Progenitor cell of endocrine pancreas (in vitro differentiated cells): ENCODE data around the gene CLTCL1. TPM values are rescaled to one million over a fixed set of nuclear protein-coding genes. Genes with fewer than 3 reads are reported as not detected.
A peak's percentile ranks its signal among the peaks of the same experiment; 100 is the strongest.

Experiments used
- DNase-seq: peaks from one replicate; pipeline ENCODE4 v3.0.0; 2021; ENCODE audit warnings: low spot score; ENCODE audit not compliant: unreplicated experiment
- H3K27ac Mint-ChIP-seq: 2 replicates; pipeline ENCODE4 v1.8.0; 2021; ENCODE audit warnings: mild to moderate bottlenecking, moderate library complexity, mixed read lengths
- H3K27me3 Mint-ChIP-seq: 2 replicates; pipeline ENCODE4 v1.8.0; 2021; ENCODE audit warnings: mixed read lengths
- H3K36me3 Mint-ChIP-seq: 2 replicates; pipeline ENCODE4 v1.8.0; 2022; ENCODE audit warnings: mixed read lengths; ENCODE audit not compliant: insufficient read depth
- H3K4me1 Mint-ChIP-seq: 2 replicates; pipeline ENCODE4 v1.8.0; 2021; ENCODE audit warnings: low read depth, mixed read lengths
- H3K4me3 Mint-ChIP-seq: 2 replicates; pipeline ENCODE4 v1.8.0; 2021; ENCODE audit warnings: low read depth, mild to moderate bottlenecking, moderate library complexity, mixed read lengths
- H3K9me3 Mint-ChIP-seq: 2 replicates; pipeline ENCODE4 v1.8.0; 2021; ENCODE audit warnings: low read depth, mixed read lengths
- total RNA-seq: library from RNA; stranded (reverse); gene quantifications from 2 replicates; pipeline ENCODE4 v1.2.1, GENCODE V29; 2021
- TF ChIP-seq, protein P1 (sequence below): fragments of 200-600 bp; sonication (generic); IDR thresholded peaks from one replicate; pipeline ENCODE4 v1.5.0; 2021; ENCODE audit warnings: antibody characterized with exemption, mild to moderate bottlenecking; ENCODE audit not compliant: unreplicated experiment

Gene CLTCL1
- total RNA-seq, 1 donor from 2014 or later, result 6.6 TPM

DNA sequence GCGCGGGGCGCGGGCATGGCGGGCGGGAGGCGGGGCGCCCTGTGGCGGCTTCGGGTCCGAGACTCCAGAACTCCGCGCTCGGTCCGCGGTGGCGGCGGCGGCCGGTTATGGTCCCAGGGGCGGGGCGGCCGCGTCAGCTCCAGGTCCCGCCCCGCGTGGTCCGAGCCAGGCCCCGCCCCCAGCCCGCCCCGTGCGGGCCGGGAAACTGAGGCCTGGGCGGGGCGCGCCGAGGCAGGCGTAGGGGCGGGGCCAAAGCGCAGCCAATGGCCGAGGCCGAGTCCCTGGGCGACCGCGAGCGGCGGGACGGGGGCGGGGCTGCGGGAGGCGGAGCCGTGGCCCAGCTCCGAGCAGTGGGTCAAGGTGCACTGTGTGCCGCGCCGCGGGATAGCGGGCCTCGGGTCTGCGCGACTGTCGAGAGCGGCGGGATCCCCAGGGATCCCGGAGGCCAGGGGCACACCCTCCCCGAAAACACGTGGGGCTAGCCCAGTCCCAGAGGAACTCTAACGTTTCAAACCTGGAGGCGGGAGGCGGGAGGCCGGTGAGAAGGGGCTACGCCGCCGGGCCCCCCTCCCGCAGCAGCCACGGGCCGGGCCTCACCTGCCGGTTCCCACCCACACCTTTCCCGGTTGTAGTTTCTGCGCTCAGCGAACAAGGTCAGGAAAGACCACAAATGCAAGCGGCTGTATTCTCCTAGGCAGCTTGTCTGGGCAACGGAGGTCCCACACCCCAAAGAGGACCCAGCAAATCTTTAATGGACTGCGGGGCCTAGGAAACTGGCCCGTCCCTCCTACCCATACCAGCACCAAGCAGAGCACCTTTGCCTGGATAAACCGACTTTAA is 112.6 kb downstream of the CLTCL1 start, which contains the start of gene SLC25A1:
Gene SLC25A1 (minus strand): TSS at position 80 of the 840 bp plus-strand sequence. CDS start 63 bp downstream, at position 17.
- peaks cover 9% of the 10 kb centered on the region for H3K4me1 Mint-ChIP-seq
- H3K36me3 Mint-ChIP-seq, result peaks cover 2% of the 10 kb centered on the region
- no peaks in the 10 kb centered on the region for H3K9me3 Mint-ChIP-seq
- peak within 1 kb of the TSS; percentile 95 for H3K27ac Mint-ChIP-seq
- H3K27me3 Mint-ChIP-seq, result no peaks in the 10 kb centered on the region
- TF ChIP-seq, protein P1, sequence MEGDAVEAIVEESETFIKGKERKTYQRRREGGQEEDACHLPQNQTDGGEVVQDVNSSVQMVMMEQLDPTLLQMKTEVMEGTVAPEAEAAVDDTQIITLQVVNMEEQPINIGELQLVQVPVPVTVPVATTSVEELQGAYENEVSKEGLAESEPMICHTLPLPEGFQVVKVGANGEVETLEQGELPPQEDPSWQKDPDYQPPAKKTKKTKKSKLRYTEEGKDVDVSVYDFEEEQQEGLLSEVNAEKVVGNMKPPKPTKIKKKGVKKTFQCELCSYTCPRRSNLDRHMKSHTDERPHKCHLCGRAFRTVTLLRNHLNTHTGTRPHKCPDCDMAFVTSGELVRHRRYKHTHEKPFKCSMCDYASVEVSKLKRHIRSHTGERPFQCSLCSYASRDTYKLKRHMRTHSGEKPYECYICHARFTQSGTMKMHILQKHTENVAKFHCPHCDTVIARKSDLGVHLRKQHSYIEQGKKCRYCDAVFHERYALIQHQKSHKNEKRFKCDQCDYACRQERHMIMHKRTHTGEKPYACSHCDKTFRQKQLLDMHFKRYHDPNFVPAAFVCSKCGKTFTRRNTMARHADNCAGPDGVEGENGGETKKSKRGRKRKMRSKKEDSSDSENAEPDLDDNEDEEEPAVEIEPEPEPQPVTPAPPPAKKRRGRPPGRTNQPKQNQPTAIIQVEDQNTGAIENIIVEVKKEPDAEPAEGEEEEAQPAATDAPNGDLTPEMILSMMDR, result no peak
- H3K4me3 Mint-ChIP-seq, result peak within 1 kb of the TSS; percentile 78
- peak; percentile 89 for DNase-seq

DNA sequence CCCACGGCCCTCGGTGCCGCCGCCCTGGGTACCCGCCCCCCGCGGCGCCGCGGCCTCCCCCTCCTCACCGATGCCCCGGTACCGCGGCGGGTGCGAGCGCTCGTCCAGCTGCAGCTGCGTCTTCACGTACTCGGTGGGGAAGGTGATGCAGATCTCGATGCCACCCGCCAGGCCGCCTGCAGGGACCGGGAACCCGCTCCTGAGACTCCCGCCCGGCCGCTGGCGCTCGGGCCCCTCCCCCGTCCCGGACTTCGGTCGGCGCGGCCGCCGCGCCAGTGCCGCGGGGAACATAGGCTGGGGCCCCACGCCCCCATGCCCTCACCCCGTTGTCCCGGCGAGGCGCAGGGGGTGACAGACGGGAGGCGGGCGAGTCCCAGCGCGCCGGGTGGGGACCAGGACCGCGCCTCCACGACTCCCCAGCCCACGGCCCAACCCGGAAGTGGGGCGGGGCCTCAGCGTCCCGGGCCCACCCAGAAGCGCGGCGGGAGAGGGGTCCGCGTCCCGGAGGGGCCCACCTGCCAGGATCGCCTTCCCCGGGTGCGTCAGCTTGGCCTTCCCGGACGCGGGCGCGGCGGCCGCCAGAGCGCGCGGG is 113.4 kb downstream of the CLTCL1 start:
- no peak overlapping the region for H3K27ac Mint-ChIP-seq
- peak overlapping the region; percentile 76 for H3K4me3 Mint-ChIP-seq
- H3K4me1 Mint-ChIP-seq, result peaks cover 12% of the 10 kb centered on the region
- H3K9me3 Mint-ChIP-seq, result no peaks in the 10 kb centered on the region
- peak; percentile 48 for DNase-seq
- TF ChIP-seq, protein P1, result no peak
- no peaks in the 10 kb centered on the region for H3K27me3 Mint-ChIP-seq
- H3K36me3 Mint-ChIP-seq, result peaks cover 2% of the 10 kb centered on the region

DNA sequence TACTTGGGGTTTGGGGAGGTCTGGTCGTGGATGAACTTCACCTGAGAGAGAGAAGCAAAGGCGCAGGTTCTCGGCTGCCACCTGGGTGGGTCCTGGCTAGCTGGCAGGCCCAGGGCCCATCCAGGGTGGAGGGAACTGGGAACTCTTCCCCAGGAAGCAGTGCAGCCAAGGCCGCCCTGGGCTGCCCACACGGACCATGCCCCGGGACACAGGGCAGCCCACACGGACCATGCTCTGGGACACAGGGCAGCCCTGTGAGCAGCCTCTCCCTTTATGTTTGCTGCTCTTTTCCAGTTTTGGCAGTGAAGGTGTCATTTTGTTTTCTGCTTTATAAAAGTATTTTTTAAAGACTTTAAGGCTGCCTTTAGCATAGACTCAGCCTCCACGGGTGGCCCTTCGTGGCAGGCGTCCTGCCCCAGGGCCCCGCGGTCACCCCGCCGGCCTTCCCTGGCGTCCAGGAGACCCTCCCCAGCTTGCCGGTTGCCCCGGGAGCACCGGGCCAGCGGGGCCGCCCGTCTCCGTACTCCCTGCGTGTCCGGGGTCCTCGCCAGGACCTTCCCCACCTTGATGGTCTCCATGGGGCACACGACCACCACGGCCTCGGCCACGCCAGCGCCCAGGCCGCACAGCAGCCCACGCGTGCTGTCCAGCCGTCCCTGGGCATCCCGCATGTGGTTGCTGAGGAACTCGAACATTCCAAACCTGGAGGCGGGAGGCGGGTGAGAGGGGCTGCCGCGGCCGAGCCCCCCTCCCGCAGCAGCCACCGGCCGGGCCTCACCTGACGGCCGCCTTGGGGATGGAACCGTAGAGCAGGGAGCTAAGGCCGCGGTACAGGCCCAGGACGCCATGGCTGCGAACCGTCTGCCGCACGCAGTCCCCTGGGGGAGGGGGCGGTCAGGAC is 114.1 kb downstream of the CLTCL1 start:
- Mint-ChIP-seq H3K27ac (no peak overlapping the region), H3K4me1 (peaks cover 18% of the 10 kb centered on the region)

DNA sequence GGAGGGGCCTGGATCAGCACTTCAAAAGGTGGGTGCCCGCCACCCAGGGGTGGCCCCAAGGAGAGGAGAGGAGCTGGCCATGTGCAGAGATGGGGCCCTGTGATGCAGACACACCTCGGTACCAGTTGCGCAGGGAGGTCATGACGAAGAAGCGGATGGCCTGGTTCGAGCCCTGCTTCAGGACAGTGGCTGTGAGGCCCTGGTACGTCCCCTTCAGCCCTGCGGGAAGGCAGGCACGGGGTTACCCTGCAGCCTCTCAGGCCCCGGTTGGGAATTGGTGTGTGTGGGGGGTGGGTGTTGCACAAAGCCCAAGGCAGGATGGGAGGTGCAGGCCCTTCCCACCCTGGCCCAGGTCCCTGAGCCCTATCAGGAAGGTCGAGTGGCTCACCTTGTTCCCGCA is 114.8 kb downstream of the CLTCL1 start:
- H3K36me3 Mint-ChIP-seq, result peaks cover 2% of the 10 kb centered on the region
- H3K9me3 Mint-ChIP-seq, result no peaks in the 10 kb centered on the region
- TF ChIP-seq, protein P1, result no peak
- no peak for DNase-seq
- no peaks in the 10 kb centered on the region for H3K27me3 Mint-ChIP-seq
- peak overlapping the region; percentile 76 for H3K4me3 Mint-ChIP-seq
- no peak overlapping the region for H3K27ac Mint-ChIP-seq
- H3K4me1 Mint-ChIP-seq, result peaks cover 22% of the 10 kb centered on the region

More for the DNA sequence above, 114.1 kb downstream of the CLTCL1 start:
- H3K27me3 Mint-ChIP-seq, result no peaks in the 10 kb centered on the region
- no peak for DNase-seq
- H3K9me3 Mint-ChIP-seq, result no peaks in the 10 kb centered on the region
- TF ChIP-seq, protein P1, result no peak
- H3K36me3 Mint-ChIP-seq, result peaks cover 2% of the 10 kb centered on the region
- H3K4me3 Mint-ChIP-seq, result peak overlapping the region; percentile 76
